HG02759 (cell line): Measurements from ENCODE around the gene POPDC2.

Experiments used
- ATAC-seq: cut with Tn5 transposase; IDR thresholded peaks from one replicate; pipeline ENCODE4 v1.9.1; 2021; ENCODE audit warnings: mild to moderate bottlenecking, moderate library complexity; ENCODE audit not compliant: unreplicated experiment

POPDC2 gene

DNA sequence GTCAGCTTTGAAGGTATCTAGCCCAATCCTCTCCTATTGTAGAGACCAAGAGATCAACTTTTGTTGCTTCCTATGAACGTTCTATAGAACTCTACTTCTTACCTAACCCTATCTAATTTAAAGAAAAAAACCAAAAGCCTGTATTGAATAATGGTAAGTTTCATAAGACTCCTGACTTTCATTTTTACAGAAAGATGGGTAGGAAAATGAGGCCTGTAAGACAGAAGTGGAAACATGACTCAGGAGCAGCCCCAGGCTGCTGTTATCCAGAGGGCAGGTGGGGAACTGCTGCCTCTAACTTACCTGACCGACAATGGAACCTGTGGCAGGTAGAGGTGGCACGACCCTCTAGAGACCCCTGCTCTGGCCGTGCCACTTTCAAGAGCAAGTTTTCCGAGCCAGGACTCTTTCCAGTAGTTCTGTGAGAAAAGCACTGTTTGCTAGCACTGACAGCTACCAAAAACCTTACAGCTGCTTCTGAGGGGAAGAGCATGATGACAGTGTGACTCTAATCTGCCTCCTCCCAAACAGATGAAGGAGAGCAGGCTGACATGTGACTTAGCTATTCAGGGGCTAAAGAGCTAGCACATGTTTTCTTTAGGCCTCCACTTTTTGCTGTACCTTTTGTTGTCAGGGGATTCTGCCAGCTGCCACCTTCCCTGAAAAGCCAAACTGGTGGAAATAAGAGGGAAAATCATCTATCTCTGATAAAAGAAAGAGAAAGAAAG, 17.5 kb downstream of the POPDC2 start:
- ATAC-seq = no peak

DNA sequence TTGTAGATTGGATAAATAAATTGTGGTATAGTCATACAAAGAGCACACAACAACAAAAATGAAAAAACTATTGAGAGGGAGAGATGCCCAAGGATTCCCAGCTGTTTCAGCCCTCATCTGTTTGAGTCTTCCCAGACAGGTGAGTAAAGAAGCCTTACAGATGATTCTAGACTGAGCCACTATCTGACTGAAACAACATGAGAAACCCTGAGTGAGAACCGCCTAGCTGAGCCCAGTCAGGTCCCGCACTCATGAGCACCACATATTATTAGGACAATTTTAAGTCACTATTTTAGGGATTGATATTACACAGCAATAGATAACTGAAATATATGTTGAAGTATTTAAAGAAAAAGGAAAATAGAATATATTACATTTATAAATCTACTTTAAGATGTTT, 19.0 kb downstream of the POPDC2 start:
- no peak for ATAC-seq

DNA sequence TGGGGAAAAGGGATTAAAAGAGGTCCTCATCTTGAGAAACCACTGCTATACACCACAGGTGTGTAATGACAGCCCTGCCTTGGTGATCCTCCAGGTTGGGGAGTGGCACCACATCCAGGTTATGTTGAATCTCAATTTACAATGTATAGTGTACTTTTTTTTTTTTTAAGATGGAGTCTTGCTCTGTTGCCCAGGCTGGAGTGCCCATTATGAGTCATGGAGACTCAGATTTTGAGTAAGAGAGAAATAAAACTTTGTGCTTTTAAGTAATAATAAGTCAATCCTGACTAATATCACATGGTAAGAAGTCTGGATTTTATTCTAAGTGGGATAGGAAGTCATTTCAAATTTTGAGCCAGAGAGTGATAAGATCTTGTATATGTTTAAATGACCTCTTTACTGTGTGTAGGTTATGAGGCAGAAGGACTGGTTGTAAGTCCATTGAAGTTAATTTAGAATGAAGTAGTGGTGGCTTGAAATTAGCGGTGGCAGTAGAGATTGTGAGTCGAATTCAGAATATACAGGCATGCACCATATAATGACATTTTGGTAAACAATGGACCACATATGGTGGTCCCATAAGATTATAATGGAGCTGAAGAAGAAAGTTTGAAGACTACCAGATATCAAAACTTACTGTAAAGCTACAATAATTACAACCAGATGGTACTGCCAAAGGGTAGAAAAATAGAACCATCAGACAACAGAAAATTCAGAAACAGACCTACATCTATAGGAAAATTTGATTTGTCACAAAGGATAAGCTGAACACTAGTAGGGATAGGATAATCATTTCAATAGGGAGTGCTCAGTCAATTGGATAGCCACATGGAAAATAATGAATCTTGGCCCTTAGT, 20.7 kb downstream of the POPDC2 start:
- ATAC-seq = peak; percentile 22

DNA sequence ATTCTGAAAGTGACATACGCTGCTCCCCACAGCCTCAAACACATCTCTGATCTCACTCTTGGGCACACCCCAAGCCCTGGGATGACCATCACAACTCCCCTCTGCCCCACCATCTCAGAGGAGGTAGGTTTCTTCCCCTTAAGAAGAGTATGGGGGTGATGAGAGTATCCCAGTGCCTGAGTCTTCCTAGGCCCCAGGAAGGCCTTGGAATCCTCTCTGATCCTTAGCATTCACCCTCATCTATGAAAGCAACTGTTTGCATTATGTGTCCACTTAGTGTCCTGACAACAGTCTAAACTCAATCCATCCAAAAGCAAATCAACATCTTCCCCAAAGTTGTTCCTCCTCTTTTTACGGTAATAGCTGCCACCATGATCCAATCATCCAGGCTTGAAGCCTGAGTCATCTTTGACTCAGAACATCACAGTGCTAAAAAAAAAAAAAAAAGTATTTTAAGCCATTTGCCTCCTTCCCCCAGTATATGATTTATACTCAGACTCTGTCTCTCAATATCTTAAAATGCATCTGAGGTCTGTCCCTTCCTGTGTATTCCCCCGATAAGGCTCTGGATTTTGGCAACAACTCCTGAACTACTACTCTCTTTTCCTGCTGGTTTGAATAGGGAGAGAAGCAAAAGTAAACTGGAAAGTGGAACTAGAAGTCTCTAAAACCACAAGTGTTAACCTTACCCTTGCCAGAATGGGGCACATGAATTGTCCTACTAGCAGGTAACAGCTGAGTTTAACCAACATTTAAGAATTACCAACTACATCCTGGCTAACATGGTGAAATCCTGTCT, 22.5 kb downstream of the POPDC2 start:
- ATAC-seq = peak; percentile 42

DNA sequence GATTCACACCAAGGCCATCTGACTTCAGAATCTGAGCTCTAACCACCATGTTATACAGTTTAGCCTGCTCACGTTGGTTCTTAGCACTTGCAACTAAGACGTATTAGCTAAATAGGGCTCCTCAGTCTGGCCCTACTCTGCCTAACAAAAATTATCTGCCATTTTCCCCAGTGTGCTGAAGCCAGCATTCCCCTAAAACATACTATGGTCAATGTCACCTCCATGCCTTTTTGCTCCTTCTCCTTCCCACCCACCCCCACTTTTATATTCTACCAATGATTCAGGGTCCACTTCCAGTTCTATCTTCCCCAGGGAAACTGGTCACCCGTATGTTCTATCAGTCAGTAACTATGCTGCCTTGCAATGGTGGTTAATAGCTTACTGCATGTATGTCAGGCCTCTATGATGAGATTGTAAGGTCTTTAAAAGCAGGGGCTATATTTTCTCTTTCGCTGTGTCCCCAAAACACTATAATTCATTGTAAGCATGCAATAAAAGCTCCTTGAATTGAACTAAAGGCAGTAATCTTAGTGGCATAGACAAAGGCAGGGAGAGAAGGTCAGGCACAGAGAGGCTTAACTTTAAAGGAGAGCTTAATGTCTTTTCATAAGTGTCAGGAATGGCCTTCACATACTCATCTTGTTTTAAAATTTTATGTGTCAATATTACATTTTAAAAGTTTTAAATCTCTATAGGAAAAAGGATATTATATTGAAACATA, 23.3 kb downstream of the POPDC2 start:
- ATAC-seq = no peak

DNA sequence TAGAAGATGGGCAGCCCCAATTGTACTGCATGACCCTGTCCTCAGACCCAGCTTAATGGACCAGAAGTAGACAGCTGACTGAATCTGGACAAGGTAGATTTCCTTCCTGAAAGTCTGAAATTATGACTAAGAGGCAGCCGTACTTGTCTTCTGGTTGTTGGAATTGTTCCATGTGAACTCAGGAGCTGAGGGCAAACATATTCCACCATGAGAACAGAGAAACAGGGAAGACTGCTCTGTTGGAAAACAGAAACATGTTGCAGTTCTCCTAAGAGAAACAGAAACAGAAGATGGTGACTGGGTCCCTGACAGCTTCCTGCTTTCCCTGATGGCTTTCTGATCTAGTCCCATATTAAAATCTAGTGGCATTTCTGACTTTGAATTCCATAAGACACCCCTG, 24.1 kb downstream of the POPDC2 start:
- ATAC-seq = no peak

DNA sequence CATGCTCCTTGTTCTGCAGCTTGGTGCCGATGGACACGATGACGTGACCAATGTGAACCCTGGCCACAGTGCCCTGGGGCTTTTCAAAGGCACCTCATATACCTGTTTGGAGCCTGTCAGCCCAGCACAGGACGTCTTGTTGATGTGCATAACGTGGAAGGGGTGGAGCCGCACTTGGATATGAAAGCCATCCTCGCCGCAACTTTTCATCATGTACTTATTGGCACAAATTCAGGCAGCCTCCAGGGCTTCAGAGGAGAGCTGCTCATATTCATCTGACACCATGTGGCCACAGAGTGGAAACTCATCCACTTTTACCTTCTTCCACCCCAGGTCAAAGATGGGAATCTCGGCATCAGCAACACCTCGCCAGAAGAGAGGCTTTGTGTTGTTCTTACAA, 24.7 kb downstream of the POPDC2 start:
- no peak for ATAC-seq

DNA sequence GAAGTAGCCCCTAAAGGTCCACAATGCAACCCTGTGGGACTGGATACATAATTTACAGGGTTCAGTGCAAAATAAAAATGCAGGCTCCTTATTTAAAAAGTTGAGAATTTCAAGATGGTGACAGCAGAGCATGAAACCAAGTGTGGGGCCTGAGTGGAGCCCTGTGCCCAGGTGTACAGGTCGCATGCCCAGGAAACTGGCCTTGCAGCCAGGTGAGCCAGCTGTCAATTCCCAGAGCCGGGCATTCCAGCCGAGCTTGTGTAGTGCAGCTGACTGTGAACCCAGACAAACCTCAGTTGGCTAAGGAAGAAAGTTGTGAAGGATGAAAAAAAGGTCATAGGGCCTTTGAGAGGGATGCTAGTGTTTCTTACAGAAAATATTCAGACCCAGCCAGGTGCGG, 27.6 kb downstream of the POPDC2 start:
- no peak for ATAC-seq

DNA sequence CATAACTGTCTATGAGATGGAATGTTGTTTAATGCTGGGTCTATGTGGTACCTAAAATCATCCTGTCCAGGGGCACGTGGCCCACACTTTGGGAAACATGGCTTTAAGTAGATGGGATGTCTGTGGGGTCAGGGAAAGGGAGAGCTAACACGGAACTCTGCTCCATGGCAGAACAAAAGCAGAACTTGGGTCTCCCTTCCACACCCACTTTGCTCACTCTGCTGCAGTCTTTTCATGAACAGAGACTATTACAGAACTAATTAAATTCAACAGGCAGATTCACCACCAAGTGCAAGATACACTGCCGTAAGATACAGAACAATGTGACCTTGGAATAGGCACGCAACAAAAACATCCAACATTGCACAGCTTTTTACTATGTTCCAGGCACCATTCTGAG, 28.2 kb downstream of the POPDC2 start:
- no peak for ATAC-seq

DNA sequence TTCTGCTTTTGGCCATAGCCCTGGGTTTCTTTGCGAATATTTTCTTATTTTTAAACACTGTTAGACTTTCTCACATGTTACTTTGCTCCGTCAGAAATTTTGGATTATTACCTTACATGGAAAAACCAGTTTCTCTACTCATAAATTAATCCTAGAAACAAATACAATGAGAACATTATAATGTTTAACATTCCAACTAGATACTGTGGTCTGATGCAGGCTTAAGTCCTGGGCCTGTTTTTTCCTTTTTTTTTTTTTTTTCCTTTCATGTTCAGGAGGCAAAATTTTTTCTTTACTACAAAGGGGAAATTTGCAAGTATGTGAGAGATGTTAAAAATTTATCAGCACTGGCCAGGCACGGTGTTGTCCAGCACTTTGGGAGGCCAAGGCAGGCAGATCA, 28.9 kb downstream of the POPDC2 start:
- no peak for ATAC-seq

DNA sequence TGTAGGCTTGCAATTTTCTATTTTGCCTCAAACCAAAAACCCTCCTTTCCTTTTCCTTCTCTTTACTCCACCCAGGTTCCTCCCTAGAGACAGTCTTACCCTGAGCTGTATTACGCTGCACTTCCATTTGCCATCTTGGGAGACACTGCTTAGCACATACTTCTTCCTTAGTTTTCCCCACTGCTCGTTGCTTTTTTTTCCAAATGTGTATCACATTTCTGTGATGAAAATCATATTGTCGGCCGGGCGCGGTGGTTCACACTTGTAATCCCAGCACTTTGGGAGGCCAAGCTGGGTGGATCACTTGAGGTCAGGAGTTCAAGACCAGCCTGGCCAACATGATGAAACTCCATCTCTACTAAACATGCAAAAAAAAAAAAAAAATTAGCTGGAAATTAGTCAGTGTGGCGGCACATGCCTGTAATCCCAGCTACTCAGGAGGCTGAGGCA, 29.5 kb downstream of the POPDC2 start:
- ATAC-seq = no peak

DNA sequence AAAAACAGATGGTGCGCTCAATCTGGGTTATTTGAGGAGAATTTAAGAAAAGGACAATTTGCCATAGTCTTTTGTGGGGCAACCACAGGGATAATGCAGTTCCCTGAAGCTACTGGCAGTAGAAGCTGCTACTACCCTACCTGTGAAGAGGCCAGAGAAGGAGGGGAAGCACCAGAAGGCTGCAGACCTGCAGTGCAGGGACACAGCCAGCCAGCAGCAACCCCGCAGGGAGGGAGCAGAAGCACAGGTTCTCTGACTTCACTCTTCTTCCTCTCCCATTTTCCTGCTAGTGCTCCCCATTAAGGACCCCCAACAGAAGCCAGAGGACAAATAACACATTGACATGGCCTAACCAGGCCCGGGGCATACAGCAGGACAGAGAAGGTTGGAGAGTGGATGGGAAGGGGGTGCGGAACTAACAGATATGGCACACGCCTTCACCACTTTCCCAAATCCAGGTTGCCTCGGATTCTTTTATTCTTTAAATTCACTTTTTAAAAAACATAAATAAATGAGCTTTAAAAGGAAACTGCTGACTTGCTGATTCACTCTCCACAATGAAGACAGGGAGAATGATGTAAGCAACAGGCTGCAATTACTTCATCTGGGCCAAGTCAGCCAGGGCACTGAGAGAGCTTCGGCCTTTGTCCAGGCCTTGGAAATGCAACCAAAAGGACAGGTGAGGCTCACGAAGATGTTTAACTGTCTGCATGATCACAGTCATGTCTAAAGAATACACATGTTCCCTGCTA, 30.1 kb downstream of the POPDC2 start:
- ATAC-seq = no peak

DNA sequence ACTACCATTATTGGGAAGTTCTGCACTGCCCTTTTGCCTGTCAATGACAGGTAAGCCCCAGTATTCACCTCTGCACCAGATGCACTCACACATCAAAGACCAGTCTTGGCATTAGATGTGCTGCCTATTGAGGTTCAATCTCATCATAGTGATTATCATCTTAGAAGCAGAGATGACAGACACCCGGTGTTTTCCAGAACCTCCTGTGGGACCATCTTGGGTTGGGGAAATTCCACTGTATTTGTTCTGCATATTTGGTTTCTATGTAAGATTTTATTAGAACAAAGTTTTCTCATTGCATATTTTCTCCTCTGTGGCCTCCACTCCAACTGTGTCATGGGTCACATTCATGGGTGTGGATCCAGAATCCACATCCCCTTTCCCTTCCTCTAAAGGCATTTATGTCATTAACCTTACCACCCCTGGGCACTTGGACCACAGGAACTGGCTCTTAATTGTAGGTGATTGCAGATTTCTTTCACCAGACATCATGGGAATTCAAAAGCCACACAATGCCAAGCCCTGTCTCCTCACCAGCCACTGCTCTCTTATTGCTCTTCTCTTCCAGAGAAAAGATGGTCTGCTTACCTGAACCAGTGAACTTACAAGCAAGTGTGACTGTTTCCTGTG, 31.5 kb downstream of the POPDC2 start:
- ATAC-seq = peak; percentile 40

DNA sequence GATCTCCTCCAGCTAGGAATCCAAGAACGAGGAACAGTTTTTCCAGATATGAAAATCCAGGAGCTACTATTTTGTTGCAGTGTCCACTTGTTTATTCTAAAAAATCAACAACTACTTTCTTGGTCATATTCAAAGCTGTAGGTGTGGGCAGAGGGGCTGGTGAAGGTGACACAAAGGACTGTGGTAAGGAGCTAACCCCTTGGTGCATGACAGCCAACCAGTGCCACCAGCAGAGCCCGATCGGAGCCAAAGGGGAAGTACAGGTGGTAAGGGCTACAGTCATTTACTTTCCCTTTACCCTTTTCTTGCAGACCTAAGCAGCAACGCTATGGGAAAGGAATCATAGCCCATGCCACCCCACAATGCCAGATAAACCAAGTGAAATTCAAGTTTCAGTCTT, 32.0 kb downstream of the POPDC2 start:
- ATAC-seq = peak; percentile 79

DNA sequence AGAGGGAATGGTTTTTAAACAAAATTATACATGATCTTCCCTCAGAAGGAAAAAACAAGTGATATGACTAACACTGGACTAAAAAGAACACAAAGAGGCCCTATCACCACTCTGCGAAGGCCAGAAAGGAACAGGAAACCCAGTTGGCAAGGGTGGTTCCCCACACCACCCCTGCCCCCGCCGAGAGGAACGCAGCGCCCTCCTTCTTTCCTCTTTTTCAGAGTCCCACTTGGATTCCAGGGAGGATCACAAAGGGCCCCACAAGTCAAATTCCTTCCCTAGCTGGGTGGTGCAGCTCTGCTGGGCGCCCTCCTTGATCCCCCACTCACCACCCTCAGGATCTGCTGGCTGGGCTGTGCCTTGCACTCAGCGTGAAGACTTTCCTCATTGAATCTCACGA, 32.9 kb downstream of the POPDC2 start:
- peak; percentile 31 for ATAC-seq

DNA sequence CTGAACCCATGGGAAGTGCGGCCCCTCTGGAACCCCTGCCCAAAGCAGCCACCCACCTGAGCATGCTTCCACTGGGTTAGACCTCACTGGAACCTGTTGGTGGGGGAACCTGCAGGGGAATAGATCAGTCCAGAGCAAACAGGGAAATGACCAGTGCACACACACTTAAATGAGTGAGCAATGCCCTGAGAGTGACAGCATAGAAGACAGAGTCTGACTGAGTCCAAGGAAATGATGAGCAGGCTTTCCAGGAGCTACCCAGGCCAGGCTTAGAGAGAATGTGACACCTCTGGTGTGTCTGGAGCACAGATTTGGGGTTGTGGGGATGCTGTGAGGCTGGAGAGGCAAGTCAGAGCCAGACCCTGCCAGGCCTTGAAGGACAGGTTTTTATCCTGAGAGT, 34.2 kb downstream of the POPDC2 start:
- no peak for ATAC-seq

DNA sequence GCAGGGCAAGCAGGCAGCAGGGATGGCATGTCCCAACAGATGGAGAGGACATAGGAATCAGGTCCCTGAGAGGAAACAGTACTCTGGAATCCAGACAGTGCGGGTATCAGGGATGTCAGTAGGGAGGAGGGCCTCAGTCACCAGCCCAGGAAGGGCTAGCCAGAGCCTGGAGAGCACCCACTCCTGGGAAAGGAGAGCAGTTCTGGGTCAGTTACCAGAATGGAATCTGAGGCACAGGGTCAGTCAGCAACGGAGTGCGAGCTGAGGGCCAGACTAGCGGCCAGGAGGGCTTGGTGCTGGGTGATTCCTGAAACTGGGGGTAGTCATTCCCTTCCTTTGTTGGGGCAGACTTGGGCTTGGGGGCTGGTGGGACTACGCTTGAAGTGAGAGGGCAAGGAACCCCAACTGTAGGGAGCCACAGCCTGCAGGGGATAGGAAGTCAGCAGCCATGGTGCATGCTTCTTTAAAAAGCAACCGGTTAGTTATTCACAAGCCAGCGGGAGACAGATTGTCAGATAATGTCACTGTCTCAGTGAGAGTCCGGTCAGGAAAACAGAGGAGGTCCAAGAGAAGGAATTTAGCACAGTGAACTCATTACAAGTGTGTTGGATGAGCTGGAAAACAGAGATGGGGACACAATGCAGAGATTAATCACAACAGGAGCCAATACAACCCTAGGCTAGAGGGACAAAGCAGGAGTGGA, 34.8 kb downstream of the POPDC2 start:
- ATAC-seq = no peak

DNA sequence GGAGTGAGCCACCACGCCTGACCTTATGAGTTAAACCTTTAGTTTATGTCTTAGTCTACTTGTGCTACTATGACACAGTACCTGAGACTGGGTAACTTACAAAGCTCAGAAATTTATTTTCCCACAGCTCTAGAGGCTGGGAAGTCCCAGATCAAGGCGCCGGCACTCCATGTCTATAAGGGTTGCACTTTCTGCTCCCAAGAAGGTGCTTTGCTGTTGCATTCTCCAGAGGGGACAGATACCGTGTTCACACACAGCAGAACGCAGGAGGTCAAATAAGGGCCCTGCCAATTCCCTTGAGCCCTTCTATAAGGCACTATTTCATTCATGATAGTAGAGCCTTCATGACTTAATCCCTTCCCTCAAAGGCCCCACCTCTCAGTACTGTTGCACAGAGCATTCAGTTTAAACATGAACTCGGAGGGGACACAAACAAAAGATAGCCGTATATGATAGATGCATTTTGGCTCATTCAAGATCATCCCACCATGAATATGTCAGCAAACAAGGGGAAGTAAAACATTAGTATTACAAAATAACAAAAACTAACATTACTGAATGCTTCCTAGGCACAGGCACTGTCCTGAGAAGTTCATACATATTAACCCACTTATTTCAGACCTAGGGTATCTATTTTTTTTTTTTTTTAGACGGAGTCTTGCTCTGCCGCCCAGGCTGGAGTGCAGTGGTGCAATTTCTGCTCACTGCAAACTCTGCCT, 36.2 kb downstream of the POPDC2 start:
- no peak for ATAC-seq
